Right ventricle myocardium superior (tissue), 1 donor: ENCODE results near the gene GLYR1. TPM values are rescaled to one million over a fixed set of nuclear protein-coding genes. Genes with fewer than 3 reads are reported as not detected.

ENCODE experiments used
- ATAC-seq: fragments of 200-7000 bp; cut with Tn5 transposase; one replicate; pipeline ENCODE4 v1.9.1; 2020; ENCODE audit warnings: mild to moderate bottlenecking; ENCODE audit not compliant: poor library complexity
- DNase-seq: peaks from one replicate; pipeline ENCODE4 v3.0.0-alpha.2; 2020
- intact Hi-C: fragments of 100-400 bp; cut with DNase I; formaldehyde crosslinking; loops from one replicate; pipeline ENCODE4 v1.11.2; 2022
- total RNA-seq: library from RNA; stranded (reverse); fragmentation: NEBNext Ultra II Directional; extraction: Animal tissue kit (Norgen Biotek cat#: 25700); gene quantifications from one replicate; pipeline ENCODE4 v1.2.1, GENCODE V29; 2021
- donor health status: DM: no; HTN: yes; CAD: no; lungs with severe emphysema.

The GLYR1 gene
- total RNA-seq, 1 donor from 2014 or later = 93.3 TPM

DNA sequence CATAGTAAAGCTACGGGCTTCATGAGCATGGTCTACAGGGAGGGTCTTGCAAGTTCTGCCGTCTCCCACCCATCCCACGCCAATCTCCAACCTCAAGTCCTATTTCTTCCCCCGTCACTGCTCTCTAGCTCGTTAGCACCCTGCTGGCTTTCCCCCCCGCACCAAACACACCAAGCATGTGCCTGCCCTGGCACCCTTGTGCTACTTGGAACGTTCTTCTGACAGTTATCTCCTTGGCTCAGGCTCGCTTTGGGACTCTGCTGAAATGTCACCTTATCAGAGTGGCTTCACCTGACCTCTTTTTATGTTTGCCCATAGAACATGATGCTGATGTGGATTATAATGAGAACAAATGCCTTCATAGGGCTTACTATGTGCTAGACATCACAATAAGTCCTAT is 21.9 kb downstream of the GLYR1 start:
- DNase-seq (peak; percentile 67), ATAC-seq (peak; percentile 63)
- intact Hi-C loops = no loop called here

DNA sequence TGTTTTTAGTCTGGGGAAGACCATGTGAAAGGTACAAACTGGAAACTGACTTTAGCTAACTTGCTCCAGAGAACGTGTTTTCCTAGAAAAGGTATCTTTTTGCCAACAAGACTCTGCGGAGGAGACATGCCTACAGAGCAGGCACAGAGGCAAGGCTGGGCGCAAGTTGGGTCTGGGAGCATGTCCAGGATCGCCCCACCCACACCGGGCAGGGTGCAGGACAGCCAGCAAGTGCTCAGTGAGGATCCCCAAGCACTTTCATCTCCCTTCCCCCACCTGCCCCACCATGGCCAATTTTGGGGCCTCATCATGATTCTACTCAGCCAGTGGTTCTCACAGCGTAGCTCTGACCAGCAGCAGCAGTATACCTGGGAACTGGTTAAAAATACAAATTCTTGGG is 26.4 kb downstream of the GLYR1 start:
- no peak for DNase-seq
- peak; percentile 63 for ATAC-seq
- intact Hi-C loops = no loop called here

- ATAC-seq (peak; percentile 78), DNase-seq (peak; percentile 66)
- intact Hi-C loops = no loop called here
These were observed 32.4 kb downstream of the GLYR1 start for GRCh38 chr16:4814542-4815173.

DNA sequence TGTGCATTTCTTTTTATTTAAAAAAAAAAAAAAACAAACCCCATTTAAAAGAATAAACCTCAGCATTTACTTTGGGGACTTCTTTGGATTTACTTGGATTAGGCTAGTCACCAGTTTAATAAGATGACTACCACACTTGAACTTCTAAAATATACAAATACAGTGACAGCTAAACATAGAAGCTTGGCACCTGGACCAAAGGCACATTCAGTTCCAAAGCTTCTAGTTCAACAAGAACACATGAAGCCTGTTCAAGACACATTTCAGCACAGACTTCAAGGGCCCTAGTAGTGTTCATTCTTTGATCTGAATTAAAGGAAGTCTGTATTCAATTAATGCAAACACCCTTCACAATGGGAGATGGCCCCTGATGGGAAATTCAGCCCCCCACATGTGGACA is 33.0 kb downstream of the GLYR1 start:
- ATAC-seq = peak; percentile 87
- intact Hi-C loops = no loop called here
- DNase-seq = no peak

- intact Hi-C loops = no loop called here
- DNase-seq (no peak), ATAC-seq (peak; percentile 45)
These were observed 33.7 kb downstream of the GLYR1 start for GRCh38 chr16:4813251-4814003.

DNA sequence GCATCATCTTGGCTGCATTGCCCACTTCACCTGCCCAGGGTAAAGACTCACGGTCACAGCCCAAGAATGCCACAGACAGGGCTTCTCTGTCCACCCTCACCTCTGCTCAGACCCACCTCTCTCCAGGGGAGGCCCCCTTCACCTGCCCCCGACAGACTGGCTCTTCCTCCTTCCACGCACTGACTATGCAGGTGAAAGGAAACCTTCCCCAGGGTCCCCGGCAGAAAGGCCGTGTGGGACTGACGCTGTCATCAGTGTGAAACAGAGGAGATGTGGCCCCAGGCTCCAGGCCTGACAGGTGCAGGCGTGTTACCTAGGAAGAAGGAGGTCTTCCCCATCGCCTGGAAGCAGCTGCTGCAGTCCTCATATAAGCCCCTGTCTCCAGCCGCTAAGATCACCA is 35.3 kb downstream of the GLYR1 start:
- intact Hi-C loops = no loop called here
- DNase-seq = no peak
- ATAC-seq = no peak

DNA sequence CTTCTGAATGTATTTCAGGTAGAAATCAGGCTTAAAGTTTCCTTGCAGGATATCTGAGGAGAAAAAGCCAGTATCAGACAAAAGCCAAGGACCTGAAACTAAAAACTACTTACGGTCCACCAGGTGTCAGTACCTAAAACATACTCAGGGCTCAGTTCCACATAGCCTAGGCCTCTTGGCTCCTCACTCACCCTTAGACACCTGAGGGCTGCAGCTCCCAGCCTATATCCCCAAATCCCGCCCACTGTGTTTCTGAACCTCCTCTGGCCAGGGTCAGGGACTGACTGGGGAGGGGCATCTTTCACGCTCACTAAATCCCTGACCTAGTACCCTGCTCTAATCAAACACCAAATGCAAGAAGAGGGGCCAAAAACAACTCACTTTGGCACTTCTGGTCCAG is 35.8 kb downstream of the GLYR1 start:
- DNase-seq = no peak
- ATAC-seq = no peak
- intact Hi-C loops = no loop called here

DNA sequence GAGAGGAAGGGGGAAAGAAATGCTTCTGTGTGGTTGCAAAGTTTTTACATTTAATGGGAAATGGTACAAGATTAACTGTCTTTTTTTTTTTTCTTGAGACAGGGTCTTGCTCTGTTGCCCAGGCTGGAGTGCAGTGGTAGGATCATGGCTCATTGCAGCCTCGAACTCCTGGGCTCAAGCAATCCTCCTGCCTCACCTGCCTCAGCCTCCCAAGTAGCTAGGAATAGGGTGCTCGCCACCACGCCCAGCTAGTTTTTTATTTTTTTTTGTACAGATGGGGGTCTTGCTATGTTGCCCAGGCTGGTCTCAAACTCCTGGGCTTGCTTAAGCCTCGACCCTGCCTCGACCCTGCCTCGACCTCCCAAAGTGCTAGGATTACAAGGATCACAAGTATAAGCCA is 40.8 kb downstream of the GLYR1 start:
- DNase-seq (no peak), ATAC-seq (no peak)
- intact Hi-C loops = loop anchor here (10.0 kb wide), 1 partner anchor 149 kb away; the partner anchor contains the start of gene SEC14L5

GRCh38 chr16:4805231-4805630 is 41.9 kb downstream of the GLYR1 start:
- DNase-seq (peak; percentile 57), ATAC-seq (peak; percentile 24)
- intact Hi-C loops = loop anchor here (10.0 kb wide), 1 partner anchor 150 kb away; the partner anchor contains the start of gene SEC14L5

DNA sequence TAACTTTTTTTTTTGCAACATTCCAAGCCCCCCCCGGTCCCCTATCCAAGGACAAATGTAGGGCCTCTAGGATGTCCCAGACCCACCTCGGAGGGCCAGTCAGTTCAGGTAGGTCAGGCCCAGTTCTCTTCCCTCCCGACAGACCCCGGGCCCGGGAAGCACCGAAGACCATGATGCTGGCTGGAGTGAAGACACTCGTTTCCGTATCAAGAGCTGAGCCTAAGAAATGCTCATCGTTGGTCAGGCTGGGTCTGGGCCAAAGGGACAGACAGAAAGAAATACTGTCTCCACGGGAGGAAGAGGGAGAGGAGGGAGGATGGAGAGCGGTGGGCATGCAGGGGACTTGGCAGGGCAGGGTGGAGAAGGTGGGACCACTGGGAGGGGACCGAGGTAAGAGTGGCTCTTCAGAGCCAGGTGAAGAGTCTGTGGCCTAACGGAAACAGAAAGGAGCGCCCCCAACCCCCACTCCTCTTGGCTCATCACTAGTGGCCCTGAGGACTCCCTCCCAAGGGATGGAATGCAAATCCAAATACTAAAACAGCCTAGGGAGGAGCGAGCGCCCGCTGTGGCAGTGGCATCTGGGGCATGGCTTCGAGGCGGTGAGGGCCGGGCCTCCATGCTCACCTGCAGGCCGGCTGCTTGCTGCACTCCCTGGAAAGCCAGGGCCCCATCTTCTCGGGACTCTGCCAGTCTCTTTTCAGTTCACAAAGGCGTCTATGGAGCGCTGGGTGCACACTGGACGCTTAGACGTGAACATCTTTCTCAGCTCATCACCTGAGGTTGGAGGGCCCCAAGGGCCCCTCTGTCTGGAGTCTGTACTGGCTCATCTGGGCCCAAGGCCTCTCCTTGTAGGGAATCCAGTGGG is 43.0 kb downstream of the GLYR1 start:
- intact Hi-C loops = loop anchor here (5.0 to 10.0 kb wide), 2 partner anchors 43 to 151 kb away; partner anchors contain the start of genes GLYR1, SEC14L5 and UBN1

GRCh38 chr16:4803401-4803844 is 43.7 kb downstream of the GLYR1 start:
- DNase-seq = no peak
- ATAC-seq = no peak
- intact Hi-C loops = loop anchor here (5.0 to 10.0 kb wide), 2 partner anchors 44 to 151 kb away; partner anchors contain the start of genes GLYR1, SEC14L5 and UBN1

More for the DNA sequence above, 43.0 kb downstream of the GLYR1 start:
- DNase-seq = no peak
- ATAC-seq = no peak

DNA sequence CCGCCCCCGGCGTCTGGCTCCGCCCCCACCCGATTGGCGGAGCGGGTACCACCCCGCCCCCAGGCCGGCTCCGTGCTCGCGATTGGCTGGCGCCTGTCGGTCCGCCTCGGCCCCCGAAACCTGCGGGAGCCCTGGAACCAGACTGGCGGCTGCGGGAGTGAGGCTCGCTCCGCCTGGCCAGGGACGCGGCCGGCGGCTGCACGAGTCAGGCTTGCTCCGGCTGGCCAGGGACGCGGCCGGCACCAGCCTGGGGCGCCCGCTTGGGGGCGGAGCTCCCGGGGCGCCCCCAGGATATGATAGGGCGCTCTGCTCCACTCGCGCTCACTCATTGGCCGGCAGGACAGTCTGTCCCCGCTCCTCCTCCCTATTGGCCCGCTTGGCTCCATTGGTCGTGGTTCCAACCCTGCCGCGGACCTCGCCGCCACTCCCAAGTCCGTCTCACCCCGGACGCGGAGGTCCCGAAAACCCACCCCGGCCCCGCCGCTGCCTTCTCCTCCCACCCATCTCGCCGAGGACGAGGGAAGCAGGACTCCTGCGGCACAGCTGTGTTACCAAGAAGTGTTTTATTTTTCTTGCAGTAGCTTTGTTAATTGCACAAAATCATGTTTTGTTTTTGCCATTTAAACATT is 44.3 kb downstream of the GLYR1 start:
- DNase-seq (peak; percentile 95), ATAC-seq (peak; percentile 91)
- intact Hi-C loops = loop anchor here (5.0 to 10.0 kb wide), 2 partner anchors 45 to 152 kb away; partner anchors contain the start of genes GLYR1, SEC14L5 and UBN1

GRCh38 chr16:4801962-4802658 is 45.0 kb downstream of the GLYR1 start, which contains the start of gene ROGDI:
TSS of gene ROGDI (minus strand) at chr16:4802633. CDS start at chr16:4802571, 62 bp downstream.
- ATAC-seq = peak; percentile 59
- peak; percentile 92 for DNase-seq
- intact Hi-C loops = loop anchor here (5.0 to 10.0 kb wide), 2 partner anchors 45 to 153 kb away; partner anchors contain the start of genes GLYR1, SEC14L5 and UBN1

DNA sequence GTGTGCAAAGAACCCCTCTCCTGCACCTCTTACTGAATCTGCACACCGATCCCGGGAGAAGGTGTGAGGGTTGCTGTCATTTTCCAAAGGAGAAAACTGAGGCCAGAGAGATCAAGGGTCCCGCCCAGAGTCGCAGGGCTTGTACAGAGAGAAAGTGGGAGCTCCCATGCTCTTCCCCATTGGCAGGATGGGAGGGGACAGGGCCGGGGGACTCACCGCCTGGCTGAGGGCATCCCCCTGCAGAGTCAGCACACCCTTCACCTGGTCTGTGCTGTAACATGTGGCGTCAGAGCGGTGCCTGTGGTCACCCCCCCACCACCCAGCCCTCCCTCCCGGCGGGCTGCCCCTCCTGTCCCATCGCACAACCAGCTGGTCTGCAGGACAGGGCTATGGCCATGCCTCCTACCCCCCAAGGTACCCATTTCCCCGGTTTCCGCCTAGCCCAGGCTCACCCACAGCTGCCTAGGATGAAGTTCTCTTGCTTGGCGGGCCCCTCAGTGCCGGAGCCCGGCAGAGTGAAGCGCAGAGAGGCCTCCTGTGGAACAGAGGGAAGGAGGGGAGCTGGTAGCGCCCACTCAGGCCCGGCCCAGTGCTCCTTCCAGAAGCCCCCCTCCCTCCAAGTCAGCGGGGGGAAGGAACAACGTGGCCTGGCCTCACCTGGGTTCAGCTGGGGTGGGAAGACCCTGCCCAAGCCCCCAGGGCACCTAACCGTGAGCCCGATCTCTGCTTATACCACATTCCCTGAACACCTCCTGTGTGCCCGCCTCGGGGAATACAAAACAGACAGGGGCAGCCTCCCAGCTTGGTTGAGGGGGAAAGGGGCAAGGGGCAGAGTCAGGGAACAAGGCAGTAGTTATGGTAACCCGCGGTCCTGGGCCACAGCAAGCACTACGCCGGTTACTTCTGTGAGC is 45.8 kb downstream of the GLYR1 start:
- DNase-seq (no peak), ATAC-seq (no peak)
- intact Hi-C loops = loop anchor here (5.0 to 10.0 kb wide), 2 partner anchors 46 to 153 kb away; partner anchors contain the start of genes GLYR1, SEC14L5 and UBN1

GRCh38 chr16:4800290-4801041 is 46.6 kb downstream of the GLYR1 start:
- intact Hi-C loops = loop anchor here (5.0 to 10.0 kb wide), 2 partner anchors 47 to 154 kb away; partner anchors contain the start of genes GLYR1, SEC14L5 and UBN1
- ATAC-seq = peak; percentile 6
- peak; percentile 80 for DNase-seq
